ENCODE measurements around the gene RCSD1. TPM values are rescaled to one million over a fixed set of nuclear protein-coding genes. Genes with fewer than 3 reads are reported as not detected.

Gene RCSD1
- total RNA-seq, 1 experiment from 2014 or later: not detected

DNA sequence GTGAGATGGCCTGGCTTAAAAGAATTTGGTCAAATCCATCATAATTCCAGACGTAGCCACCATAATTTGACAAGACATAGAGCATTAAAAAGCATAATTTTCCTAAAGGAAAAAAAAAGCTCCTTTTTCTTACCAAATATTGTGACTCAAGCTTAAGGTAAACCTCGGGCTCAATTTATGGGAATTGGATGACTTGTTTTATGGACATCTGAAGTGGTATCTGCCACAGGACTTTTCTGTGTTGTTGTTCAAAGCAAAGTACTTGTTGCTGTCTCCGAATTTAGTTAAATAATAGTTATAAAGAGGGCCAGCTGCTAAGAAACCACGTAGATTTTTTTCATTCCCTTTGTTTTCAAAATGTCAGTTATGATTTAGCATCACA is 92.8 kb downstream of the RCSD1 start:
- Histone ChIP-seq H3K36me3 (ENCODE audit: insufficient read depth, low read length, poor library complexity, severe bottlenecking) (no peaks in the 10 kb centered on the region), H3K27me3 (replicated peaks; ENCODE audit: insufficient read depth, low read depth, low read length, poor library complexity) (no peaks in the 10 kb centered on the region), H3K4me3 (ENCODE audit: low read depth, low read length, poor library complexity, severe bottlenecking) (peak overlapping the region; percentile 97), H3K4me1 (ENCODE audit: insufficient read depth, low read length, poor library complexity, severe bottlenecking) (peaks cover 13% of the 10 kb centered on the region), H3K27ac (ENCODE audit: low read depth, low read length, poor library complexity, severe bottlenecking) (peak overlapping the region; percentile 80), H3K9me3 (ENCODE audit: low read depth, low read length, poor library complexity, severe bottlenecking) (no peaks in the 10 kb centered on the region)
- CTCF ChIA-PET: no interaction called here
- POLR2A ChIA-PET (ENCODE audit: low non-redundant PET): no interaction called here
- no peak for DNase-seq (ENCODE audit: low spot score)
- TF ChIP-seq EZH2 (IDR thresholded peaks at IDR 0.05; ENCODE audit: borderline replicate concordance, low read depth, low read length, poor library complexity, severe bottlenecking): no peak
- TF ChIP-seq, protein P1, sequence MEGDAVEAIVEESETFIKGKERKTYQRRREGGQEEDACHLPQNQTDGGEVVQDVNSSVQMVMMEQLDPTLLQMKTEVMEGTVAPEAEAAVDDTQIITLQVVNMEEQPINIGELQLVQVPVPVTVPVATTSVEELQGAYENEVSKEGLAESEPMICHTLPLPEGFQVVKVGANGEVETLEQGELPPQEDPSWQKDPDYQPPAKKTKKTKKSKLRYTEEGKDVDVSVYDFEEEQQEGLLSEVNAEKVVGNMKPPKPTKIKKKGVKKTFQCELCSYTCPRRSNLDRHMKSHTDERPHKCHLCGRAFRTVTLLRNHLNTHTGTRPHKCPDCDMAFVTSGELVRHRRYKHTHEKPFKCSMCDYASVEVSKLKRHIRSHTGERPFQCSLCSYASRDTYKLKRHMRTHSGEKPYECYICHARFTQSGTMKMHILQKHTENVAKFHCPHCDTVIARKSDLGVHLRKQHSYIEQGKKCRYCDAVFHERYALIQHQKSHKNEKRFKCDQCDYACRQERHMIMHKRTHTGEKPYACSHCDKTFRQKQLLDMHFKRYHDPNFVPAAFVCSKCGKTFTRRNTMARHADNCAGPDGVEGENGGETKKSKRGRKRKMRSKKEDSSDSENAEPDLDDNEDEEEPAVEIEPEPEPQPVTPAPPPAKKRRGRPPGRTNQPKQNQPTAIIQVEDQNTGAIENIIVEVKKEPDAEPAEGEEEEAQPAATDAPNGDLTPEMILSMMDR (conservative IDR thresholded peaks at IDR 0.05; ENCODE audit: low read depth, low read length): no peak
- intact Hi-C loops (cut with micrococcal nuclease; ENCODE audit: unreplicated experiment): no loop called here
- no TSS peak for BruUV-seq (replicated peaks)

GRCh38 chr1:167723707-167724323 is 93.8 kb downstream of the RCSD1 start:
- intact Hi-C loops (cut with micrococcal nuclease; ENCODE audit: unreplicated experiment): no loop called here
- Histone ChIP-seq H3K9me3 (ENCODE audit: low read depth, low read length, poor library complexity, severe bottlenecking) (no peaks in the 10 kb centered on the region), H3K4me3 (ENCODE audit: low read depth, low read length, poor library complexity, severe bottlenecking) (peak overlapping the region; percentile 97), H3K36me3 (ENCODE audit: insufficient read depth, low read length, poor library complexity, severe bottlenecking) (no peaks in the 10 kb centered on the region), H3K27ac (ENCODE audit: low read depth, low read length, poor library complexity, severe bottlenecking) (no peak overlapping the region), H3K4me1 (ENCODE audit: insufficient read depth, low read length, poor library complexity, severe bottlenecking) (peaks cover 13% of the 10 kb centered on the region), H3K27me3 (replicated peaks; ENCODE audit: insufficient read depth, low read depth, low read length, poor library complexity) (no peaks in the 10 kb centered on the region)
- ChIA-PET CTCF (no interaction called here), POLR2A (ENCODE audit: low non-redundant PET) (no interaction called here)
- no TSS peak for BruUV-seq (replicated peaks)
- TF ChIP-seq, protein P1 (conservative IDR thresholded peaks at IDR 0.05; ENCODE audit: low read depth, low read length): no peak
- TF ChIP-seq EZH2 (IDR thresholded peaks at IDR 0.05; ENCODE audit: borderline replicate concordance, low read depth, low read length, poor library complexity, severe bottlenecking): no peak
- no peak for DNase-seq (ENCODE audit: low spot score)

GRCh38 chr1:167726008-167726407 is 96.0 kb downstream of the RCSD1 start:
- no peaks in the 10 kb centered on the region for H3K36me3 ChIP-seq (ENCODE audit: insufficient read depth, low read length, poor library complexity, severe bottlenecking)
- no peak for TF ChIP-seq EZH2 (IDR thresholded peaks at IDR 0.05; ENCODE audit: borderline replicate concordance, low read depth, low read length, poor library complexity, severe bottlenecking)
- TF ChIP-seq, protein P1 (conservative IDR thresholded peaks at IDR 0.05; ENCODE audit: low read depth, low read length): no peak
- intact Hi-C loops (cut with micrococcal nuclease; ENCODE audit: unreplicated experiment): no loop called here
- ChIA-PET POLR2A (ENCODE audit: low non-redundant PET) (no interaction called here), CTCF (no interaction called here)
- H3K4me1 ChIP-seq (ENCODE audit: insufficient read depth, low read length, poor library complexity, severe bottlenecking): peaks cover 13% of the 10 kb centered on the region
- H3K27me3 ChIP-seq (replicated peaks; ENCODE audit: insufficient read depth, low read depth, low read length, poor library complexity): no peaks in the 10 kb centered on the region
- DNase-seq (ENCODE audit: low spot score): no peak
- no TSS peak for BruUV-seq (replicated peaks)
- no peak overlapping the region for H3K27ac ChIP-seq (ENCODE audit: low read depth, low read length, poor library complexity, severe bottlenecking)
- no peak overlapping the region for H3K4me3 ChIP-seq (ENCODE audit: low read depth, low read length, poor library complexity, severe bottlenecking)
- no peaks in the 10 kb centered on the region for H3K9me3 ChIP-seq (ENCODE audit: low read depth, low read length, poor library complexity, severe bottlenecking)

Measured in A673 (cell line).